ENCODE measurements around the gene ADGRV1.

Gene ADGRV1

GRCh38 chr5:91092859-91093783 lies 534.5 kb downstream of the ADGRV1 start:
- DNase-seq: no peak

GRCh38 chr5:91095313-91095712 lies 536.7 kb downstream of the ADGRV1 start:
- DNase-seq: no peak

GRCh38 chr5:91095786-91096385 lies 537.3 kb downstream of the ADGRV1 start:
- no peak for DNase-seq

- no peak for DNase-seq
These were observed 539.9 kb downstream of the ADGRV1 start for GRCh38 chr5:91098541-91098940.

GRCh38 chr5:91101600-91102379 lies 543.2 kb downstream of the ADGRV1 start:
- peak; percentile 73 for DNase-seq

- DNase-seq: no peak
These were observed 544.9 kb downstream of the ADGRV1 start for GRCh38 chr5:91103353-91104061.

- no peak for DNase-seq
These were observed 545.5 kb downstream of the ADGRV1 start for GRCh38 chr5:91104062-91104448.

- DNase-seq: no peak
These were observed 548.4 kb downstream of the ADGRV1 start for GRCh38 chr5:91106842-91107511.

GRCh38 chr5:91109634-91110033 lies 551.0 kb downstream of the ADGRV1 start:
- DNase-seq: no peak

GRCh38 chr5:91110686-91111085 lies 552.1 kb downstream of the ADGRV1 start:
- DNase-seq: no peak

GRCh38 chr5:91111473-91112238 lies 553.1 kb downstream of the ADGRV1 start:
- DNase-seq: no peak

- DNase-seq: no peak
These were observed 556.1 kb downstream of the ADGRV1 start for GRCh38 chr5:91114658-91115057.

- no peak for DNase-seq
These were observed 559.8 kb downstream of the ADGRV1 start for GRCh38 chr5:91118354-91118753.

GRCh38 chr5:91118796-91119195 lies 560.2 kb downstream of the ADGRV1 start:
- DNase-seq: no peak

- DNase-seq: no peak
These were observed 560.6 kb downstream of the ADGRV1 start for GRCh38 chr5:91119217-91119616.

GRCh38 chr5:91119981-91120850 lies 561.6 kb downstream of the ADGRV1 start:
- no peak for DNase-seq

GRCh38 chr5:91121347-91121993 lies 562.9 kb downstream of the ADGRV1 start:
- DNase-seq: no peak

GRCh38 chr5:91122651-91123050 lies 564.1 kb downstream of the ADGRV1 start:
- DNase-seq: no peak

GRCh38 chr5:91123291-91123690 lies 564.7 kb downstream of the ADGRV1 start:
- DNase-seq: no peak

GRCh38 chr5:91123901-91124300 lies 565.3 kb downstream of the ADGRV1 start:
- no peak for DNase-seq

Data from hematopoietic multipotent progenitor cell treated with erythropoietin and hydrocortisone succinate and interleukin-3 and kit ligand, for 8 days (in vitro differentiated cells).